Thyroid gland (tissue), 4 donors: ENCODE results near the gene MAX.

Experiments used
- POLR2A ChIP-seq, 2 donors: fragments of 450-650 bp; IDR thresholded peaks; one replicate each; pipeline ENCODE4 v1.6.1; 2017; ENCODE audit warnings: antibody characterized with exemption in 2 of 2, mild to moderate bottlenecking in 2 of 2, moderate library complexity in 1 of 2
- TF ChIP-seq, protein P1 (sequence below), 6 experiments: fragments of 200-600 bp in 3 of 6; fragments of 450-650 bp in 3 of 6; sonication (generic) in 3 of 6; IDR thresholded peaks; one replicate each; pipeline ENCODE4 v1.5.1; 2016 to 2019; ENCODE audit warnings: antibody characterized with exemption in 6 of 6, mild to moderate bottlenecking in 2 of 6, inconsistent platforms in 1 of 6, moderate library complexity in 1 of 6

GRCh38 chr14:65101631-65102440 is 481 bp downstream of the MAX start:
- TF ChIP-seq, protein P1, sequence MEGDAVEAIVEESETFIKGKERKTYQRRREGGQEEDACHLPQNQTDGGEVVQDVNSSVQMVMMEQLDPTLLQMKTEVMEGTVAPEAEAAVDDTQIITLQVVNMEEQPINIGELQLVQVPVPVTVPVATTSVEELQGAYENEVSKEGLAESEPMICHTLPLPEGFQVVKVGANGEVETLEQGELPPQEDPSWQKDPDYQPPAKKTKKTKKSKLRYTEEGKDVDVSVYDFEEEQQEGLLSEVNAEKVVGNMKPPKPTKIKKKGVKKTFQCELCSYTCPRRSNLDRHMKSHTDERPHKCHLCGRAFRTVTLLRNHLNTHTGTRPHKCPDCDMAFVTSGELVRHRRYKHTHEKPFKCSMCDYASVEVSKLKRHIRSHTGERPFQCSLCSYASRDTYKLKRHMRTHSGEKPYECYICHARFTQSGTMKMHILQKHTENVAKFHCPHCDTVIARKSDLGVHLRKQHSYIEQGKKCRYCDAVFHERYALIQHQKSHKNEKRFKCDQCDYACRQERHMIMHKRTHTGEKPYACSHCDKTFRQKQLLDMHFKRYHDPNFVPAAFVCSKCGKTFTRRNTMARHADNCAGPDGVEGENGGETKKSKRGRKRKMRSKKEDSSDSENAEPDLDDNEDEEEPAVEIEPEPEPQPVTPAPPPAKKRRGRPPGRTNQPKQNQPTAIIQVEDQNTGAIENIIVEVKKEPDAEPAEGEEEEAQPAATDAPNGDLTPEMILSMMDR (IDR thresholded peaks at IDR 0.05), result no peak
- TF ChIP-seq POLR2A (IDR thresholded peaks at IDR 0.05), result no peak
